ENCODE results near the gene GAS7.
A peak's percentile ranks its signal among the peaks of the same experiment; 100 is the strongest.
"Not testable (repeated sequence)": the region's sequence is repeated elsewhere in the genome, so short reads cannot be mapped to it uniquely, and the experiment has no call there.

GAS7 gene

DNA sequence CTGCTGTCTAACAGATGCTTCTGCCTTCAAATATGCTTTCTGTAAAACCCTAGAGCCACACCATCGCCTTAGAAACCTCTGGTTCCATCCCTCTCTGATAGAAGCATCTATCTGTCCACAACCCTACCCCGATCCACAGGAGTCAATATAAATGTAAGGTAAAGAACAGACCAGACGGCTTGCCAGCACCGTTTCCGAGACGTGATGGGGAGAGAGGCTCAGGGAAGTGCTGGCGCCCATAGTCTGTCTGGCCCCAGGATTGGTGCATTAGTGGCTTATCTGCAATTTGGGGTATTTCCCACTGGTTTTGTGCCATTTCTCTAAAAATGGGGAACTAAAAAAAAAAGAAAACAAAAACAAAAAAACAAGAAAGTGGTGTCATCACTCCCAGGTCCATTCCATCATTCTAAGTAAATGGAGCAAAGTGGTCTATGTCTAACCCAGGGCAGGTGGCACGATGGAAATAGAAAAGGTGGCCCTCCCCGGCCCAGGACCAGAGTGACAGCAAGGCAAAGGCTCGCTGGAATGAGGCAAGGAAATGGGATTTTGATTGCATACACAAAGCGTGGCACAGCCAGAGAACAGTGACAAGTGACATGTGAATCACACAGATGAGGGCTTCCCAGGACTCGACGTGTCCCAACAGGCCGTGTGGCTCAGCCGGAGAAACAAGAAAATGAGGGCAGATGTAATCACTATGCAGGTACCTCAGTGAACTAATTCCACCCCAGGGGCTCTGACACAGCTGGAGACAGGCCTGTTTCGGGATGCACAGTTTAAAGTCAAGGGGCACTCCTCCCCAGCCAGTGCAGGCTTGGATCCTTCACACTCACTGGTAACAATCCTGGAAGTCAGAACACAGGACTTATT lies 125.6 kb downstream of the GAS7 start:
- no peak for DNase-seq (ENCODE audit: low read depth)

DNA sequence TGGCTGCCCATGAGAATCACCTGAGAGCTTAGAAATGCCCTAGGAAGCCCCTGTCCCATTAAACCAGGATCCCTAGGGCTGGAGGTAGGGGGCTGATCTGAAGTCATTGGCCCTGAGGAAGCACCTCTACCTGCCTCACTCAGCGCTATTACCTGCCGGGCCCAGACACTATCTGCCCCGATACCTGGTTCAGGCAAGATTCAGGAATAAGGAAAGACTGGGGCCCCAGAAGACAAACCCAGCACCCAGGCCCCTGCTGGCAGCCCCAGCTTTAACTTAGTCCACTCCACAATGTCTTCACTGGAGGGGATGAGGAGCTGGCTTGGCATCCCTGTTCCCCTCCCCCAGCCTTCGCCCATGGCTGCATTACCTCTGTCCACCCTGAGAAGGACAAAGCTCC lies 126.3 kb downstream of the GAS7 start:
- no peak for DNase-seq (ENCODE audit: low read depth)

DNA sequence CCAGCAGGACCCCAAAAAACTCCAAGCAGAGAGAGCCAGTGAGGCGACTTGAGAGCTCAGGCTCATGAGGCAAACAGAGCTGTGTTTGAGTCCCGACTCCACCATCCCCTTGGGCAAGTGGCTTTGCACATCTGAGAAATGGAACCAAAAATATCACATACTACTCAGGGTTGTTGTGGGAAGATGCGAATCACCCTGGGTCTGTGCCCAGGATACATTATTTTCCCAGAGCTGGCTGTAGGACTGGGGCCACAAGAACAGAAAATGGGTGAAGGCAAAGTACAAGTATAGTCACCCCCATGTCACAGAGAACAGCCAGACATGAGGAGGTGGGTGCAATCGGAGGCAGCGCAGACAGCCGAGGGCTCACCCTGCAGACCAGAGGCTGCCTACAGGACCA lies 127.3 kb downstream of the GAS7 start:
- DNase-seq (ENCODE audit: low read depth), result peak; percentile 15

DNA sequence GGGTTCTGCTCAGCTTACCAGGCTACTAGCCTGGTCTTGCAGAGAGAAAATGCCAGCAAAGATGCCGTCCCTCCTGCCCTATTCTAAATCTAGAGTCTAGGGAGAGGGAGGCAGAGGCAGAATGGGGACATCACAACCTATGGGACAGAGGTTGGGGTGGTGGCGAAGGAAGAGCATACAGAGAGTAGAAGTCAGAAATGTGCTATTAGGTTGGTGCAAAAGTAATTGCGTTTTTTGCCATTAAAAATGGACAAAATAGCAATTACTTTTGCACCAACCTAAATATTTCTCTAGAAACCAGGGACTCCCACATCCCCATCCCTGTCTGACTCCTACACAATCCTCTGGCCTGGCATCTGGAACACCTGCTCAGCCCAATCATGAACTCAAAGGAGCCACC lies 127.7 kb downstream of the GAS7 start:
- no peak for DNase-seq (ENCODE audit: low read depth)

DNA sequence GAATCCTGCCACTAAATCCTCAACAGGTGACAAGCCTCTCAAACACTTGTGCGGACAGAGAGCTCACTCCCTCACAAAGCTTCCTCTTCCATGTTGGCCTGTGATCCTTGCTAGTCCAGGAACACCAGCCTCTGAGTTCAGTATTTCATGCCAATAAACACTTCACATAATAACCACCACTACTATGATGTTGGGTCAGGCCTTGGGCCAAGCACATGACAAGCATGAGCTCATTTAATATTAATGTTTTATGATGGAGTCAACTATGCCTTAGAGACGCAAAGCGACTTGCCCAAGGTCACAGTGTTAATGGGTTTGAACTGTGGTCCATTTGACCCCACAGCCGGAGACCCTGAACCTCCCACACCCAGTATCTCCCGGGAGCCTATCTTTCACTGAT lies 129.1 kb downstream of the GAS7 start:
- no peak for DNase-seq (ENCODE audit: low read depth)

DNA sequence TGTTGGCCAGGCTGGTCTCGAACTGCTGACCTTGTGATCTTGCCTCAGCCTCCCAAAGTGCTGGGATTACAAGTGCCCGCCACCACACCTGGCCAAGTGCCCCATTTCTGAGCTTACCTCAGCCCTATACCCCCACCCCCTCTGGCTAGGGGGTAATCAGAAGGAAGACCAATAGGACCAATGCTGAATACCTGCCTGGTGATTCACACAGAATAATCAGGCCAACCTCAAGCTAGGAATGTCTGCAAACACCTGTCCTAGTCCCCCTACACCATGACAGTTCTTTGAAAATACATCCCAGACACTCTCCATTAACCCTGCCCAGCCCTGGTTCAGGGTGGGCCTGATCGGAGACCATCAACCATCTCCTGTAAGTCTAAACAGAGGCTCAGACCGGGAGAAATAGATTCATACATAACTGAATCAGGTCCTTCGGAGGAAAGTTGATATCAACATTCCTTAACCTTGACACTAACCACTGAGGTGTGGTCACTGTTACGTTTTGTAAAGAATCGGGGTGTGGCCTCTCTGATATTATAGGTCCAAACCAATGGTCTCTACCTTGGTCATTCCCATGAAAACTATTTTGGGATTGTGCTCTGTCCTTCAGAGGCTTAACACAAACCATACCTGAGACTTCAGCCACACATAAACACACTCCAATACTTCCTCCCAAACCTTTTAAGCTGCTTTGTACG lies 130.8 kb downstream of the GAS7 start:
- DNase-seq (ENCODE audit: low read depth), result no peak

DNA sequence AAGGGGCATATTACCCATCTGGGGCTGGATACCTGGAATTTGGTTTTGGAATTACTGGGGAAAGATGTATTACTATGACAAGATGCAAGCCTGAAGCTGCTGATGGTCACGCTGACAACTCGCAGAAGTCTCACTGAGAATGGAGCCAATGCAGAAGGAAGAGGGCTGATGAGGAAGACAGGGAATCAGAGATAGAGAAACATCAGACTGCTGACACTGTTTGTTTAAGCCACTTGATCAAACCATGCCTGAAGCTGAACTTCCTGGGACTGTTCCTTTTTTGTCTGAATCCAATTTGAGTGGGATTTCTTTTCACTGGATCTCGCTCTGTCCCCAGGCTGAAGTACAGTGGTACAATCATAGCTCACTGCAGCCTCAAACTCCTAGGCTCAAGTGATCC lies 133.9 kb downstream of the GAS7 start:
- DNase-seq (ENCODE audit: low read depth), result no peak

DNA sequence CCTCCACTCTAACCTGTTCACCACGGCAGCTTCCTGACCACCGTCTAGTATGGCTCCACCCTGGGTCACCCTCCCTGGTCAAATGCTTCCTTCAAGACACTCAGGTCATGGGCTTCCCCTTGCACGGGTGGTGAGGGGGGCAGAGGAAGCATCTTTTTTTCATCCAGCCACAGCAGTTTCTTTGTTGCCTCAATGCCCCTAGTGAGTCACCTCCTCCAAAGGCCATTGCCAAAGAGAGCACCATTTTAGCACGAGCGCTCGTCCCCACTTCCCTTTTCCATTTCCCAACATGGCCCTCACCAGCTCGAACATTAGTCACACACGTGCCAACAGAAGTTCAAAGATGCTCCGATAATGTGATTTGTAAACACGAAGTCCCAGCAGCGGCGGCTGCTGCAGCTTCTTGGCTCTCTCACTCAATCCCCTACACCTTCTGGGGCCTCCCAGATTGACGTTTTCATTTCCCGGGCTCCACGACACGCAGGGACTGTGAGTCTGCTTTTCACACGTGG lies 134.6 kb downstream of the GAS7 start:
- peak; percentile 38 for DNase-seq (ENCODE audit: low read depth)

DNA sequence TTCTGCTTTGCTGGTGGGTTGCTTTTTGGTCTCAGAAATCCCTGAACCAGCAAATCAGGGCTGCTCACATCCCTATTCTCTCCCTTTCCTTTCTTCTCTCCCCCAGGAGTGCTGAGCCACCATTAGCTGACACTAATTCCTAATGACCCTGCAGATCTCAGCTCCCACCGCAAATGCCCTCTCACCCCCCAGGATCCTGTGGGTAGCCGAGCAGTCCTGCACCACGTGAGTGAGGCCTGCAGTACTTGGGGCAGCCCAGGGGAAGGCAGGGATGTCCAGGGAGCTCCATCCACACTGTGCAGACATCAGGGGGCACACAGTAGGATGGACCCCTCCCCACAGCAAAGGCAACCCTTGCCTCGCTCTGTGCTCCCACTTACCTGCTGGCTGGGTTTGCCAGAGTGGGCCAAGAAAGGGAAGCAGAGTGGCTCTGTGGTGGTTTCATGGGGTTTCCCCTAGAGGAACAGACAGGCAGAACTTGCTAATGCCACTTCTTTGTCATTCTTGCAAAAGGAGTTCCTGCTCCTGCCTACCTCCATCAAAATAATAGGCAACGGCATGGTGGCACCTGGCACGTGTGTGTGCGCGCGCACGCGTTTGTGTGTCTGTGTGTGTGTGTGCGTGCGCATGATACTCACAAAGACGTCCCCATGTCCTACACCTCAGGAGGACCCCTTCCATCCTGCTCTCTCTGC lies 135.6 kb downstream of the GAS7 start:
- no peak for DNase-seq (ENCODE audit: low read depth)

DNA sequence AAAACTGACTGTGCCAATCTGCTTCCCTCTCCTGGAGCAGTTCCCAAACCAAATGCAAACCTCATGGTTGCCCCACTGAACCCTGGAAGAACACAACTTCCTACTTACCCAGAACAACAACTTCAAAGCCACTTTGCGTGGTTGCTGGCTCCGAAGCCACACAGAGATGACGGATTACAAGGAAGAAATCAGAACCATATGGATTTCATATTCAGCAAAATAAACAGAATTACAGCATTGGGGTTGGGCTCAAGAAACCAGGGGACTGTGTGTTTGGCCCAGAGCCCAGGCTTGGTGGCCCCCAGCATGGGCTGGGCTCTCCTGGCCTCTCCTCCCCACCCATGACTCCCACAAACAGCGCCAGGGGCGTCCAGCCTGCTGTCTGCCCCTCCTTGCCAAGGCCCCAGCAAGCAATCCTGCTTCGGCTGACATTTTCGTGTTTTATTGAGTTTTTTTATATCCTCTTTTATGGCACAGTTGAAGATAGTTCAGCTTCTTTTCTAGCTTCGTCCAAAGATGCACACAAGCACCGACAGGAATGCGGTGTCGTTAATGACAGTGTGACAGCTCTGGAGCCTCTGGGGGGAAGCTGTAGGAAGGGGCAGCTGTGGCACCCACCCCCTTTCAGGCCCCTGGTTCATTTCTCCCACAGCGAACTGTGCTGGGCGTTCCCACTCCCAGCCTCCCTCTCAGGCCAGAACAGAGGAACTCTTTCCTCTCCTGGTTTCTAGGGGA lies 137.1 kb downstream of the GAS7 start:
- DNase-seq (ENCODE audit: low read depth), result no peak

DNA sequence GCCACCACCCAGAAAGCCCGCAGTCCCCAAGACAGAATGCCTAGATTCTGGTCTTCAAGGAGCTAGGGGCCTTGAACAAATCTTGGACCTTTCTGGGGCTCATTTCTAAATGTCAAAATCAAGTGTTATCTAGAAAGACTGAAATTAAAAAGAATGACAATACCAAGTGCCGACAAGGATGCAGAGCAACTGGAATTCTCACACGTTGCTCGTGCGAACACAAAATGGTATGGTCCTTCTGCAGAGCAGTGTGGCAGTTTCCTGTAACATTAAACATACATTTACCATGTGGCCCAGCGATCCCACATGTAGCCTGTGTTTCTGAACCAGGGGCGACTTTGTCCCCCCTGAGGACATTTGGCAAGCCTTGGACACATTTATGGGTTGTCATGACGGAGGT lies 137.9 kb downstream of the GAS7 start:
- no peak for DNase-seq (ENCODE audit: low read depth)

DNA sequence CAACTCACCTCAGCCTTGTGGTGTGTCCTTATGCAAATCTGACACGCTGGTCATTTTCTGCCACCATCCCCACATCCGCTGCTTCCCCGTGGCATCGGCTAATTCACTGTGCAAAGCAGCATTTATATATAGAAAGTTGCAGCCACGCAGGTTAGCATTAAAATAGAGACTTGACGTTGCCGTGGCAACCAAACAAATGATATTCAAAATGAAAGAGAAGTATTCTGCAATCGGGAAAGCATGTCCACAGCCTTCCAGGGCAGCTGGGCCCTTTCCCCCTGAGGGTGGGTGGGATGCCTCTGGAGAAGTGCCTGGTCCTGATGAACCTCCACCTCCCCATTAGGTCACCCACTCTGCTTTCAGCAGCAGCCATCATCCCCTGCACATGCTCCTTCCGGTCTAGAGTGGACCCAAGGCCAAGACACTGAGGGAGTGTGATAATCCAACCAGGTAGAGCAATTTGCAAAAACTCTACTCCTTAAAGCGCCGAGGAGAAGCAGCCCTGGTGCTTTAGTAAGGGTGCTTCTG lies 138.7 kb downstream of the GAS7 start:
- DNase-seq (ENCODE audit: low read depth), result no peak

DNA sequence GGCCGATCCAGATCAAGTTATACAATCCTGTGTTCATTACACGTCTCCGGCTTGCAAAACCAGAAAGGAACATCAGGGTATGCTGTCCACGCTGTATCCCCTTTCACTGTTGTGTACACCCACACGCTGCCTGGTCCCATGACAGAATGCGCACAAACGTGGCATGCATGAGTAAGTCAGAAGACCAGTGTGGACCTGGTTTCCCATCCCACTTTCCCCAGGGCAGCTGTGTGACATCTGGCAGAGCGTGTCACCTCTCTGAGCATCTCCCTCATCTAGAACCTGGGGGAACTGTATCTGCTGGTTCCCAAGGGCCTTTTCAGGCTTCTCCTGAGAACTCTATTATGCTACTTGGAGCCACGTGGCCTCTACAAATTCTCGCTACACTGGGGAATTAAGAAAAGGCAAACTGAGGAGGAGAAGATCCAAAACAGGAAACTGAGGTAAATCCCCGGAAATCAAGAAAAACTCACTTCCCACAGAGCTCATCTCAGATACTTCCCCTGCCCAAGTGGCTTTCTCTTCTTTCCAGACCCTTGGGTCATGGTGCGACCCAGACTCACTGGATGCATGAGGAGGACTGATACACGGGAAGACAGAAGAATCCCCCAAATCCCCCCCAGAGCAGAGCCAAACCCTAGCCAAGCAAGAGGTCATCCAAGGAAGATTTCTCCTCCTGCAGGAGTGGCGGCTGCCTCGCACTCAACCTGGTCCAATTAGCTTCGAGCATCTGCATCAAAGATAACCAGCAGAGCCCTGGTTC lies 139.3 kb downstream of the GAS7 start:
- no peak for DNase-seq (ENCODE audit: low read depth)

DNA sequence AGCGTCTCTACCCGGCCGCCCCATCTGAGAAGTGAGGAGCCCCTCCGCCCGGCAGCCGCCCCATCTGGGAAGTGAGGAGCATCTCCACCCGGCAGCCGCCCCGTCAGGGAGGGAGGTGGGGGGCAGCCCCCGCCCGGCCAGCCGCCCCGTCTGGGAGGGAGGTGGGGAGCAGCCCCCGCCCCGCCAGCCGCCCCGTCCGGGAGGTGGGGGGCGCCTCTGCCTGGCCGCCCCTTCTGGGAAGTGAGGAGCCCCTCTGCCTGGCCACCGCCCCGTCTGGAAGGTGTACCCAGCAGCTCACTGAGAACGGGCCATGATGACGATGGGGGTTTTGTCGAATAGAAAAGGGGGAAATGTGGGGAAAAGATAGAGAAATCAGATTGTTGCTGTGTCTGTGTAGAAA lies 140.9 kb downstream of the GAS7 start:
- DNase-seq (ENCODE audit: low read depth), result not testable (repeated sequence)

DNA sequence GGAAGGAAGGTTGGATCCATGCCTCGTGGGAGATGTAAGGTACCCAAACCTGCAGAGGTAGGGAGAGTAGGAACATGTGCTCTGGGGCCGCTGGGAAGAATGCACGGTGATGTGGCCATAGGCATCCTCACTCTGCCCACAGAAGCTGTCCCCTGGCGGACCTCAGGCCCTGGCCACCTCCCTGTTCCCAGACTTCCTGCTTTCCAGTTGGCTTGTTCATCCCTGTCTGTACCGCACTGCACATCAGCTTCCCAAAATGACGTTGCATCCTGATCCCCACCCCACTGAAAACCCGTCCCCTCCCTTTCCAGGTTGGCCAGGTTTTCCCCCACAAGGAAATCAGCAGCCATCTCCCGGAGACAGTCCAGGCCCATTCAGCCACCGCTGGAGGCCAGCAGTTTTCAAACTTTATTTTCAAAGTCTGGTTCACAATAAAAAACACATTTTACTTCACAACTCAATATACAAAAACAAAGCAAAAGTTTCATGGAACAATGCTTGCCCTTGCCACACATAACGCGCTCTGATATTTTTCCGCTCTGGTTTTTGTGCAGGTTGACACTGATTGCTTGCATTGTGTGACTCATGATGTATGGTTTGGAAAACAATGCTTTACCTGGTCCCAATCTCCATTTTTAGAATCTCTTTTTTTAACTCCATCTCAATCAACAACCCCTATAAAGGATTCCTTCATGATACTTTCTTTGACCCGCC lies 143.0 kb downstream of the GAS7 start:
- no peak for DNase-seq (ENCODE audit: low read depth)

DNA sequence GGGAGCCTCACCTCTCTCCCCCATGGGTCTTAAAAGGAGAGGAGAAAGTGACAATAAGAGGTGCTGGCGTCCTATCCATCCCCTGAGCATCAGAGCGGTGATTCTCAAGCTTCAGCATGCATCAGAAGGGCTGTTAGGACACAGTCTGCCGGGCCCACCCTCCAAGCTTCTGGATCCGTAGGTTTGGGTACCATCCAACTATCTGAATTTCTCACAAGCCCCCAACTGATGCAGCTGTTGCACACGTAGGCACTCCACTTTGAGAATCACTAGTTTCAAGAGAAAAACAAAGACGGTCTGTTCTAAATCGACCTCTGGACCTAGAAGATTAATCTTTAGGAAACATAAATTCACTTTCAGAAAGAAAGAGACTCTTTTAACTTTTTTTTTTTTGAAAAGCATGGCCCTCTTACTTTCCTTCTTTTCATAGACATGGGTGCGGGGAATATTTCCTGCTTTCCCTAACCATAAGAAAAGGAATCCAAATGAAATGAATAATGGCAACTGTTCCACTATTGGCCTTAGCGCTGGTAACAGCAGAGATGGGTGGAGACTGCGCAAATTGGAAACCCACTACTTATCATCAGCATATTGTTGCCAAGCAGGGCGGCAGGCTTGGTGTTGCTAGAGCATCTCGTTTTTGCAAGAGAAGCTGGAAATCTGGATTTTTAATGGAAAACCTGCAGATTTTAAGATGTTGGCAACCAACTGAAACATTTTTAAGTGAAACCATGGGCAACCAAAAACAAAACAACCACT lies 144.4 kb downstream of the GAS7 start:
- DNase-seq (ENCODE audit: low read depth), result no peak

DNA sequence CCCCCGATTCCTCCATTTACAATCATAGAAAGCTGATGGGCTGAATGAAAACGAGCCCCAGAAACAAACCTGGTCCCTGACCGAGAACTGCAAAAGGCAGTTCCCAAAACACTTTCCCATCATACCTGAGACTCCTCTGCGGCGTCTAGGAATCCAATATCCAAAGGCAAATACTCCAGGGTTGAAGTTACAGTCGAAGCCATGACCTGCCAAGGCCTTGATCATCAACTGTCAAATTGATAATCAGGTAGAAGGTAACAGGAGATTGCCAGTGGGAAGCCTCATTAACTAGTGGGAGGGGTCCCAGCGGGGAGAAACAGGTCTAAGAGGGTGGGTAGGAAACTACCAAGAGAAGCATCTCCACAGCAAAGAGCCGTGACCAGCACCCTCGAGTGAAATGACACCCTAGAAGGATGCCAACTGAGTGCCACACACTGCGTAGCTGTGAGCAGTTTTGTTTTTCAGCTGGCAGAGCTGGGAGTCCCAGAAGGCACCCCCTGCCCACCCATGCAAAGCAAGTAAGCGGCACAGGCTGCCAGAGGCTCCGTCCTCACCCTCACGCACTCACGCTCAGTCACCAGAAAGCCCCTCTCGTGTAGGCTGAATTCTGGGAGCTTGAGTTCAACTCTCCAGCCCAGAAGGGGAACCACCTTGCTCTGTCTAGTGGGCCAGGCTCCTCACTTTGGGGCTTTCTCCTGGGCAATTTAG lies 146.1 kb downstream of the GAS7 start:
- no peak for DNase-seq (ENCODE audit: low read depth)

DNA sequence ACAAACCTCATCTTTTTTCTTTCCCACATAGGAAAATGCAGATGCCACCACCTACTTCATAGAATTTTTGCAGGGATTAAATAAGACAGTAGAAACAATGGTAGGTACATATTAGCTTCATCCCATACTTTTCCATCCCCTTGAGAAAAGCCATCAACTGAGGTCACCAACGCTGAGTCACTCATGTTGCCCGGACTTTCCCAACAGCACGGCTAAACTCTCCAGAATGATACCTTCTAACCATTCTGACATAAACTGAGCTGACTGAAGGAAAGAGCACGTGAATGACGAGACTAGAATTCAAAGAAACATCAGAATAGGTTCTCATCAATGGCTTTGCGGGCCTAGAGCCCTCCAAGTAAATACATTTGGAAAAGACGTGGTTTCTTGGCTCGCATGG lies 147.3 kb downstream of the GAS7 start:
- DNase-seq (ENCODE audit: low read depth), result peak; percentile 33

DNA sequence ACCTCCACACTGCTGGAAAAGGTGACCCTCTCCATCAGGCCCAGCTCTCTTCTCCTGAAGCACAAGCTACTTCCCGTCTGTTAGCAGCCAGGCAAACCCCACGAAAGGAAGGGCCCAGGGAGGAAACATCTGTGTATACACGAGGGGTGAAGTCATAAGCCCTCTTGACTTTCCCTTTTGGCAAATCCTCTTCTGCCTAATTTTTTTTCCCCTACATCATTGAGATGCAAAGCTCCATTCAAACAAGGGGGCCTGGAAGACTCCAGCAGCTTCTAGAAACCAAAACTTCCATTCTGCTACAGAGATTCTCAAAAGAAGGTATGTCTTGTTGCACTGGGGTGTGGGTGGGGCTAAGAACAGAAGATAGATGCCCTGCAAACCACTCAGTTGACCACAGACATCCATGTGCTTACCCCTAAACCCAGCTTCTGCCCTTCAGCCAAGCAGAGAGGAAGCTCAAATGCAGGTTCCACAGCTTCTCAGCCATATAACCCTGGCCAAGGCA lies 147.8 kb downstream of the GAS7 start:
- DNase-seq (ENCODE audit: low read depth), result peak; percentile 28

Measured in iris pigment epithelial cell (primary cell).